Retinal pigment epithelial cell (primary cell): ENCODE measurements around the gene TAF7L.

Experiments used
- DNase-seq: peaks from one replicate; pipeline ENCODE4 v3.0.0-alpha.2; 2010; ENCODE audit warnings: low read depth
- H3K4me3 ChIP-seq: 2 replicates; pipeline ENCODE4 v1.5.1; 2011; ENCODE audit warnings: mild to moderate bottlenecking, low read length, control low read depth, moderate library complexity
- TF ChIP-seq, protein P1 (sequence below): conservative IDR thresholded peaks from 2 replicates; pipeline ENCODE4 v1.5.1; 2011; ENCODE audit warnings: low read depth, low read length, control low read depth, inconsistent platforms

The TAF7L gene

DNA sequence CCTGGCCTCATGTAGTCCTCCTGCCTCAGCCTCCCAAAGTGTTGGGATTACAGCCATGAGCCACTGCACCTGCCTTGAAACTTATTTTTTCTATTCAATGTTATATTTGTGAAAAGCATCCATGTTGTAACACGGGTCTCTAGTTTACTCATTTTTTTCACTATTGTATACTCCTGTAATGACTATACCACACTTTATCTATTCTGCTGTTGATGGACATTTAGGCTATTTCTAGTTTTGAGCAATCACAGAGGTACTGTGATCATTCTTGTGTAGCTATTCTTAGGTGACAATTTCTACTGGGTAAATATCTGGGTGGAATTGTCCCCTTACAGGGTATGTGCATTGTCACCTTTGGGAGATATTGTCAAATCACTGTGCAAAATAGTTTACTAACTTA is 67.9 kb downstream of the TAF7L start:
- H3K4me3 ChIP-seq: no peak overlapping the region
- no peak for DNase-seq
- TF ChIP-seq, protein P1, sequence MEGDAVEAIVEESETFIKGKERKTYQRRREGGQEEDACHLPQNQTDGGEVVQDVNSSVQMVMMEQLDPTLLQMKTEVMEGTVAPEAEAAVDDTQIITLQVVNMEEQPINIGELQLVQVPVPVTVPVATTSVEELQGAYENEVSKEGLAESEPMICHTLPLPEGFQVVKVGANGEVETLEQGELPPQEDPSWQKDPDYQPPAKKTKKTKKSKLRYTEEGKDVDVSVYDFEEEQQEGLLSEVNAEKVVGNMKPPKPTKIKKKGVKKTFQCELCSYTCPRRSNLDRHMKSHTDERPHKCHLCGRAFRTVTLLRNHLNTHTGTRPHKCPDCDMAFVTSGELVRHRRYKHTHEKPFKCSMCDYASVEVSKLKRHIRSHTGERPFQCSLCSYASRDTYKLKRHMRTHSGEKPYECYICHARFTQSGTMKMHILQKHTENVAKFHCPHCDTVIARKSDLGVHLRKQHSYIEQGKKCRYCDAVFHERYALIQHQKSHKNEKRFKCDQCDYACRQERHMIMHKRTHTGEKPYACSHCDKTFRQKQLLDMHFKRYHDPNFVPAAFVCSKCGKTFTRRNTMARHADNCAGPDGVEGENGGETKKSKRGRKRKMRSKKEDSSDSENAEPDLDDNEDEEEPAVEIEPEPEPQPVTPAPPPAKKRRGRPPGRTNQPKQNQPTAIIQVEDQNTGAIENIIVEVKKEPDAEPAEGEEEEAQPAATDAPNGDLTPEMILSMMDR: no peak

DNA sequence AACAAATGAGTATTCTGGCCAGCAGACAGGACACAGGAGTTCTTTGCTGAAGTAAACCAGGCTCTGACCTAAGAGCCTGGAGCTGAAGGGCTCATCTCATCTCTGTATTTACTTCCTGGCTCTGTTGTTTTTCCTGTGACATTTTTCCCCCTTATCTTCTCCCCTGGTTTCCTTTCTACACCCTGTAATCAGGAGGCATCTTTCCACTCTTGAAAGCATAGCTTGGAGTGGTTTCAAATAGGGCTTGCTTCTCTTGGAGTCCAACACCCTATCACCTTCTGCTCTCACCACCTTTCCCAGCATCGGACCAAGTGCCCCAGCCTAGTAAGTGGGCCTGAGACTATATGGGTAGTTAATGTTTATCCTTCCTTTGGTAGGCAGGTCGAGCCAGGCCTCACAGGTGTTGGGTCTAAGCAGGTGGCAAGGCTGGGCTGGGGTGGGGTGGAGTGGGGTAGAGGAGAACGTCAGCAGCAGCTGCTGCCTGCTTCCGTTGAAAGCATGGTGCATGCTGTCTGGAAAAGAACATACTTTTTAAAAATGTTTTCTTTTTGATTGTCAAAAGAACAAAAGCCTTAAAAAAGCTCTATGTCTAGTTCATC is 70.4 kb downstream of the TAF7L start:
- H3K4me3 ChIP-seq: no peak overlapping the region
- TF ChIP-seq, protein P1: no peak
- no peak for DNase-seq

DNA sequence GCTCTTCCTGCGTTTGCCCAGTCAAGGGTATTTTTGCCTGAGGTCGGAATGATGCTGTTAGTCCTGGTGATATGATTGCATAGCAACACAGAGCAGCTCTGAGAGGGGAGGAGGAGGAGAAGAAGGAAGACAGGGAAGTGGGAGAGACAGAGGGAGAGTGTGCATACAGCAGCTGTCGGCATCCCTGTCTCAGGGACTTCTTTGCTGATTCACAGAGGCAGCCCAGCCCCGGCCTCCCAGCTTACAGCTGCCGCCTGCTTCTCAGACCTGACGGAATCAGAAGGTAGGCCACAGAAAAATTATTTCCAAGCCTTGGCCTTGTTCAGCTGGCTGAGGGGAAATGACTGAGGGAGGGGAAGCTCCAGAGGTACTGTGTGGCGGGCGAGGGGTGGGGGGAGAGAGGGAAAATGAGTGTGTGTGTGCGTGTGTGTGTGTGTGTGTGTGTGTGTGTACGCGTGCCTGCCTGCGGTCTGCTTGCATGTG is 71.2 kb downstream of the TAF7L start:
- DNase-seq: no peak

DNA sequence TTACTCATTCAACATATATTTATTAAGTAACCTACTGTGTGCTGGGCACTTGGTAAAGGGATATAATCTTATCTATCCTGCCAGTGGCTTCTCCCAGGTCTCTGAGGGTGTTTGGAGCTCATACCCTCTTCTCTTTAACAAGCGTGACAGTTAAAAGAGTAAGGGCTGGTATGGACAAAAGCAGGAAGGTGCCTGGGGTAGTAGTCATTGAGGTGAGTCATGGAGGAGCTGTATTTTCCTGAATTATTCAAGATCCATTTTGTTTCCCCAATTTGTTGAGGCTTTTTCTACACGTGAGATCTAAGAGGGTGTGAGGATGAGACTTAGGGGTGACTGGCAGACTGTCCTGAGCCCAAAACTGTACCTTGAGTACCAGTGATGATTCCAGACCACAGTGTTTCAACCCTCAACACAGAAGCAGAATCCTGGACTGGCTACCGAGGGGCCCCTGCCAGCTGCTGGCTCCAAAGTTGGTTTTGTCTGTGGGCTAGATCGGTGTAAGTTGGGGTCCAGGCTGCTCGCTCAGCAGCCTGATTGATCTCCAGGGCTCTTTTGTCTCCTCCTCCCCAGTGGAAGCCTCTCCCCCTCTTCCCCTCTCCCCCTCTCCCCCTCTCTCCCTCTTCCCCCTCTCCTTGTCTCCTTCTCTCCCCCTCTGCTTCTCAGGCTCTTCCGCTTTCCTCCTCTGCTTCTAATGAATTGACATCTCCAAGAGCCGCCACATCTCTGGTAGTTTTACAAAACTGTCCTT is 71.8 kb downstream of the TAF7L start, which contains the start of gene DRP2:
TSS of gene DRP2 (plus strand) at position 671 of the 748 bp plus-strand sequence. CDS start 11,862 bp downstream, outside the sequence.
- no peak within 1 kb of the TSS for H3K4me3 ChIP-seq
- no peak for DNase-seq
- TF ChIP-seq, protein P1: no peak

More for the DNA sequence above, 71.2 kb downstream of the TAF7L start:
- TF ChIP-seq, protein P1: no peak
- H3K4me3 ChIP-seq: no peak overlapping the region
